NCI-H2196 treated with DMSO at 0.1 percent for 48 hours (cell line): Measurements from ENCODE around the gene HPRT1.

Experiments used
- DNase-seq: peaks from one replicate; lab custom pipeline; 2025; ENCODE audit not compliant: unreplicated experiment; lab: John Stamatoyannopoulos, UW

Gene HPRT1

GRCh38 chrX:134472041-134472440, 12.1 kb downstream of the HPRT1 start:
- no peak for DNase-seq

GRCh38 chrX:134476284-134476683, 16.3 kb downstream of the HPRT1 start:
- DNase-seq = no peak

GRCh38 chrX:134478374-134478773, 18.4 kb downstream of the HPRT1 start:
- DNase-seq = no peak

GRCh38 chrX:134480061-134480460, 20.1 kb downstream of the HPRT1 start:
- DNase-seq = no peak

- DNase-seq = no peak
These were observed 21.4 kb downstream of the HPRT1 start for GRCh38 chrX:134481339-134481738.

- no peak for DNase-seq
These were observed 22.4 kb downstream of the HPRT1 start for GRCh38 chrX:134482371-134482770.

GRCh38 chrX:134484039-134484438, 24.1 kb downstream of the HPRT1 start:
- DNase-seq = no peak

GRCh38 chrX:134501941-134502340, 42.0 kb downstream of the HPRT1 start:
- no peak for DNase-seq

- DNase-seq = no peak
These were observed 42.7 kb downstream of the HPRT1 start for GRCh38 chrX:134502686-134503085.

- DNase-seq = no peak
These were observed 52.6 kb downstream of the HPRT1 start for GRCh38 chrX:134512566-134512965.

GRCh38 chrX:134513091-134513490, 53.1 kb downstream of the HPRT1 start:
- DNase-seq = no peak

GRCh38 chrX:134520860-134521390, 61.0 kb downstream of the HPRT1 start:
- peak; percentile 5 for DNase-seq

GRCh38 chrX:134524181-134524580, 64.2 kb downstream of the HPRT1 start:
- DNase-seq = no peak

GRCh38 chrX:134525086-134525792, 65.3 kb downstream of the HPRT1 start:
- no peak for DNase-seq

- no peak for DNase-seq
These were observed 66.4 kb downstream of the HPRT1 start for GRCh38 chrX:134526399-134526798.

- no peak for DNase-seq
These were observed 69.0 kb downstream of the HPRT1 start for GRCh38 chrX:134528960-134529359.

- no peak for DNase-seq
These were observed 69.5 kb downstream of the HPRT1 start for GRCh38 chrX:134529481-134529880.

- DNase-seq = no peak
These were observed 70.9 kb downstream of the HPRT1 start for GRCh38 chrX:134530845-134531244.

- DNase-seq = no peak
These were observed 73.4 kb downstream of the HPRT1 start for GRCh38 chrX:134533352-134533751.

GRCh38 chrX:134533952-134534351, 74.0 kb downstream of the HPRT1 start:
- DNase-seq = no peak

- DNase-seq = no peak
These were observed 77.4 kb downstream of the HPRT1 start for GRCh38 chrX:134537179-134537955.

GRCh38 chrX:134538316-134538715, 78.4 kb downstream of the HPRT1 start:
- DNase-seq = no peak
